Measurements from ENCODE around the gene SERTAD4. TPM values are rescaled to one million over a fixed set of nuclear protein-coding genes. Genes with fewer than 3 reads are reported as not detected.

Gene SERTAD4
- total and polyA plus RNA-seq, 4 donors = under 0.01 to 0.02 (median under 0.01) TPM; not detected in 1

DNA sequence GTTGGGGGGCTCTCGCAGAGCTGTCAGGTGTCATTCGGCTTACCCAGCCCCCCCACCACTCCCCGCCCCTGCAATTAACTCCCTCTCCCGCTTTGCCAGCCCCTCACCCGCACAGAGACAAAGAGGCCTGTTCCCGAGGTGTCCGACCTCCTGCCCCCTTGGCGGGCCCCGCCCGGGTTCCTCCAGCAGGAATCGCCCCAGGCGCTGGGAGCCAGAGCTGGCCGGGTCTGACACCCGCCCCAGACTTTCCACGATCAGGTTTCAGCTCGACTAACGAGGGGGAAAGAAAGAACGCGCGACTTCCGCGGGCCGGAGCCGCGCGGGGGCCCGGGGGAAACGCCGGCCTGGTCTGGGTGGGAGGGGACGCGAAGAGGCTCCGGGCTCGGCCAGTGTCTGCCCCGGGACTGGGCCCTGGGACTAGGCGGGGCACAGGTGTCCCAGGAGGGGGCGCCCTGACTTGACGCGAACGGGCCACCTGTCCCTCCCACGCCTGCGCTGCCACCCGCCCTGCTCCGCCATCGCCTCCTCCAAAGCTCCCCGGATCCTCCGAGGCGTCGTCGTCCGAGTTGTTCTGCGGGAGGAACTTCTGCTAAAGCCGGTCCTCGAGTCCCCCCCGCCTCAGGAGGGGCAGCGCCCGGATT is 59.8 kb downstream of the SERTAD4 start (continued):
- TF ChIP-seq, protein P1, sequence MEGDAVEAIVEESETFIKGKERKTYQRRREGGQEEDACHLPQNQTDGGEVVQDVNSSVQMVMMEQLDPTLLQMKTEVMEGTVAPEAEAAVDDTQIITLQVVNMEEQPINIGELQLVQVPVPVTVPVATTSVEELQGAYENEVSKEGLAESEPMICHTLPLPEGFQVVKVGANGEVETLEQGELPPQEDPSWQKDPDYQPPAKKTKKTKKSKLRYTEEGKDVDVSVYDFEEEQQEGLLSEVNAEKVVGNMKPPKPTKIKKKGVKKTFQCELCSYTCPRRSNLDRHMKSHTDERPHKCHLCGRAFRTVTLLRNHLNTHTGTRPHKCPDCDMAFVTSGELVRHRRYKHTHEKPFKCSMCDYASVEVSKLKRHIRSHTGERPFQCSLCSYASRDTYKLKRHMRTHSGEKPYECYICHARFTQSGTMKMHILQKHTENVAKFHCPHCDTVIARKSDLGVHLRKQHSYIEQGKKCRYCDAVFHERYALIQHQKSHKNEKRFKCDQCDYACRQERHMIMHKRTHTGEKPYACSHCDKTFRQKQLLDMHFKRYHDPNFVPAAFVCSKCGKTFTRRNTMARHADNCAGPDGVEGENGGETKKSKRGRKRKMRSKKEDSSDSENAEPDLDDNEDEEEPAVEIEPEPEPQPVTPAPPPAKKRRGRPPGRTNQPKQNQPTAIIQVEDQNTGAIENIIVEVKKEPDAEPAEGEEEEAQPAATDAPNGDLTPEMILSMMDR (IDR thresholded peaks at IDR 0.05; ENCODE audit: low read depth, low read length, missing input control) = no peak
- no peak for TF ChIP-seq MAX (IDR thresholded peaks at IDR 0.05)
- TF ChIP-seq EGR1 (IDR thresholded peaks at IDR 0.05; ENCODE audit: low read depth in 2 of 2) = no peak
- TF ChIP-seq JUND (IDR thresholded peaks at IDR 0.05) = no peak

DNA sequence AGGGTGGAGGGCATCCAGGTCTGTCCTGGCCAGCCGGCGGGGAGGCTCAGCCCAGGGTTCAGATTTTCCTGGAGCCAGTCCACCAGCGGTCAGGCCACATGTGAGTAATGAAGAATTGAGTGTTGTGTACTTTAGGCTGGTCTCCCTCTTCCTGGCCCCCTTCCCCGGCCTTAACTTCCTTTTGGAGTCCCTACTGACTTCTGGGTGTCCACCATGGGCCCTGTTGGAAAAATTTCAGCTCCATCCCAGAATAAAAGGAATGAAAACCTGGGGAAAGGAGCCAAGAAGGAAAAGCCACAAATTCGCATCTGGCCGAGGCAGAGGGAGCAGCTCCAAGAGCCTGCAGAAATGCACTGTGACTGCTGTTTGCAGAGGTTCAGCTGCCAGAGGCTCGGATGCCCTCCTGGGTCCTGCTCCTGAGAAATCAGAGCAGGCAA is 60.6 kb downstream of the SERTAD4 start:
- Histone ChIP-seq H3K4me1 (ENCODE audit: control insufficient read depth in 4 of 4, insufficient read depth in 4 of 4, low read length in 3 of 4) (peaks cover 3 to 8% (median 6%) of the 10 kb centered on the region in 4 donors), H3K27me3 (ENCODE audit: control insufficient read depth in 4 of 4, insufficient read depth in 4 of 4, low read length in 3 of 4) (peaks cover 0 to 12% (median 1%) of the 10 kb centered on the region in 4 donors), H3K4me3 (ENCODE audit: low read depth in 1 of 3, low read length in 3 of 3) (no peak overlapping the region), H3K36me3 (ENCODE audit: control insufficient read depth in 4 of 4, insufficient read depth in 3 of 4, low read depth in 1 of 4, low read length in 3 of 4) (no peaks in the 10 kb centered on the region), H3K9ac (ENCODE audit: low read depth in 1 of 2, low read length in 2 of 2) (no peak overlapping the region), H3K9me3 (ENCODE audit: control insufficient read depth in 4 of 4, low read length in 3 of 4) (no peaks in the 10 kb centered on the region), H3K27ac (ENCODE audit: low read depth in 1 of 2, low read length in 2 of 2) (no peak overlapping the region)
- TF ChIP-seq FOXA1 (IDR thresholded peaks at IDR 0.05) (no peak), EGR1 (IDR thresholded peaks at IDR 0.05; ENCODE audit: low read depth in 2 of 2) (no peak), TAF1 (conservative IDR thresholded peaks at IDR 0.05) (no peak), MAX (IDR thresholded peaks at IDR 0.05) (no peak), JUND (IDR thresholded peaks at IDR 0.05) (no peak), NR2F2 (IDR thresholded peaks at IDR 0.05) (no peak)
- TF ChIP-seq, protein P2, sequence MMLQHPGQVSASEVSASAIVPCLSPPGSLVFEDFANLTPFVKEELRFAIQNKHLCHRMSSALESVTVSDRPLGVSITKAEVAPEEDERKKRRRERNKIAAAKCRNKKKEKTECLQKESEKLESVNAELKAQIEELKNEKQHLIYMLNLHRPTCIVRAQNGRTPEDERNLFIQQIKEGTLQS (IDR thresholded peaks at IDR 0.05) = no peak
- 79% methylated on average over 7 of the region's 7 CpGs for WGBS
- no peak for DNase-seq (ENCODE audit: low spot score)

- 58% methylated on average over 10 of the region's 10 CpGs for WGBS
- Histone ChIP-seq H3K4me3 (ENCODE audit: low read depth in 1 of 3, low read length in 3 of 3) (no peak overlapping the region), H3K9ac (ENCODE audit: low read depth in 1 of 2, low read length in 2 of 2) (no peak overlapping the region), H3K36me3 (ENCODE audit: control insufficient read depth in 4 of 4, insufficient read depth in 3 of 4, low read depth in 1 of 4, low read length in 3 of 4) (no peaks in the 10 kb centered on the region), H3K9me3 (ENCODE audit: control insufficient read depth in 4 of 4, low read length in 3 of 4) (no peaks in the 10 kb centered on the region), H3K27me3 (ENCODE audit: control insufficient read depth in 4 of 4, insufficient read depth in 4 of 4, low read length in 3 of 4) (peaks cover 0 to 10% (median 0%) of the 10 kb centered on the region in 4 donors), H3K4me1 (ENCODE audit: control insufficient read depth in 4 of 4, insufficient read depth in 4 of 4, low read length in 3 of 4) (peaks cover 3 to 8% (median 6%) of the 10 kb centered on the region in 4 donors), H3K27ac (ENCODE audit: low read depth in 1 of 2, low read length in 2 of 2) (no peak overlapping the region)
- DNase-seq (ENCODE audit: low spot score) = no peak
- TF ChIP-seq FOXA1 (IDR thresholded peaks at IDR 0.05) = no peak
- TF ChIP-seq, protein P3, sequence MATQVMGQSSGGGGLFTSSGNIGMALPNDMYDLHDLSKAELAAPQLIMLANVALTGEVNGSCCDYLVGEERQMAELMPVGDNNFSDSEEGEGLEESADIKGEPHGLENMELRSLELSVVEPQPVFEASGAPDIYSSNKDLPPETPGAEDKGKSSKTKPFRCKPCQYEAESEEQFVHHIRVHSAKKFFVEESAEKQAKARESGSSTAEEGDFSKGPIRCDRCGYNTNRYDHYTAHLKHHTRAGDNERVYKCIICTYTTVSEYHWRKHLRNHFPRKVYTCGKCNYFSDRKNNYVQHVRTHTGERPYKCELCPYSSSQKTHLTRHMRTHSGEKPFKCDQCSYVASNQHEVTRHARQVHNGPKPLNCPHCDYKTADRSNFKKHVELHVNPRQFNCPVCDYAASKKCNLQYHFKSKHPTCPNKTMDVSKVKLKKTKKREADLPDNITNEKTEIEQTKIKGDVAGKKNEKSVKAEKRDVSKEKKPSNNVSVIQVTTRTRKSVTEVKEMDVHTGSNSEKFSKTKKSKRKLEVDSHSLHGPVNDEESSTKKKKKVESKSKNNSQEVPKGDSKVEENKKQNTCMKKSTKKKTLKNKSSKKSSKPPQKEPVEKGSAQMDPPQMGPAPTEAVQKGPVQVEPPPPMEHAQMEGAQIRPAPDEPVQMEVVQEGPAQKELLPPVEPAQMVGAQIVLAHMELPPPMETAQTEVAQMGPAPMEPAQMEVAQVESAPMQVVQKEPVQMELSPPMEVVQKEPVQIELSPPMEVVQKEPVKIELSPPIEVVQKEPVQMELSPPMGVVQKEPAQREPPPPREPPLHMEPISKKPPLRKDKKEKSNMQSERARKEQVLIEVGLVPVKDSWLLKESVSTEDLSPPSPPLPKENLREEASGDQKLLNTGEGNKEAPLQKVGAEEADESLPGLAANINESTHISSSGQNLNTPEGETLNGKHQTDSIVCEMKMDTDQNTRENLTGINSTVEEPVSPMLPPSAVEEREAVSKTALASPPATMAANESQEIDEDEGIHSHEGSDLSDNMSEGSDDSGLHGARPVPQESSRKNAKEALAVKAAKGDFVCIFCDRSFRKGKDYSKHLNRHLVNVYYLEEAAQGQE (IDR thresholded peaks at IDR 0.05) = no peak
- TF ChIP-seq FOXA2 (IDR thresholded peaks at IDR 0.05) = no peak
- no peak for TF ChIP-seq NR2F2 (IDR thresholded peaks at IDR 0.05)
- no peak for TF ChIP-seq MAX (IDR thresholded peaks at IDR 0.05)
Observed at GRCh38 chr1:210294999-210295745, 62.6 kb downstream of the SERTAD4 start.

Other genes starting within 250 kb of the SERTAD4 start
- 1 to 10 TPM; 1.7 to 2.2 TPM for gene HHAT, start 96.1 kb downstream of the SERTAD4 start, total RNA-seq
- gene HHAT, start 96.1 kb downstream of the SERTAD4 start, polyA plus RNA-seq = 1 to 10 TPM; 1.3 to 1.5 TPM